IMR-90 (cell line): Measurements from ENCODE around the gene PARK7. TPM values are rescaled to one million over a fixed set of nuclear protein-coding genes. Genes with fewer than 3 reads are reported as not detected.

ENCODE experiments used
- ATAC-seq: fragments of 200-7000 bp; cut with Tn5 transposase; 2 replicates; pipeline ENCODE4 v1.9.1; 2020; ENCODE audit warnings: low read depth, mild to moderate bottlenecking, moderate library complexity
- BruUV-seq: library from RNA; stranded (reverse); fragments of 400-500 nt; replicated peaks from 2 replicates; lab custom pipeline; 2021; lab: Mats Ljungman, UMichigan
- CTCF ChIA-PET: fragments of 300-600 bp; formaldehyde crosslinking; extraction: SDS; loops from one replicate; lab custom pipeline; 2021; ENCODE audit warnings: antibody characterized with exemption; lab: Yijun Ruan, JAX
- POLR2A ChIA-PET: fragments of 300-600 bp; sonication (Branson Sonifier 250); formaldehyde crosslinking; loops from one replicate; lab custom pipeline; 2022; ENCODE audit warnings: antibody characterized with exemption; ENCODE audit not compliant: unreplicated experiment; lab: Charles Lee
- DNase-seq: peaks from one replicate; pipeline ENCODE4 v3.0.0; 2013
- H2AFZ ChIP-seq: replicated peaks from 2 replicates; pipeline ENCODE3; 2013; ENCODE audit warnings: low read length, mild to moderate bottlenecking; ENCODE audit not compliant: poor library complexity
- H2AK5ac ChIP-seq: 2 replicates; pipeline ENCODE4 v1.6.1; 2013; ENCODE audit warnings: low read depth, low read length, inconsistent platforms
- H2AK9ac ChIP-seq: replicated peaks from 2 replicates; pipeline ENCODE3; 2013; ENCODE audit warnings: mild to moderate bottlenecking, low read depth, low read length, moderate library complexity; ENCODE audit not compliant: poor library complexity
- H2BK120ac ChIP-seq: 2 replicates; pipeline ENCODE4 v1.6.1; 2013; ENCODE audit warnings: low read depth, low read length, inconsistent platforms
- H2BK15ac ChIP-seq: 3 replicates; pipeline ENCODE4 v1.6.1; 2013; ENCODE audit warnings: low read depth, low read length, inconsistent platforms
- H2BK20ac ChIP-seq: 2 replicates; pipeline ENCODE4 v1.6.1; 2013; ENCODE audit warnings: low read depth, mild to moderate bottlenecking, inconsistent platforms, low read length, moderate library complexity
- H2BK5ac ChIP-seq: 2 replicates; pipeline ENCODE4 v1.6.1; 2013; ENCODE audit warnings: mild to moderate bottlenecking, low read depth, low read length, inconsistent platforms; ENCODE audit not compliant: poor library complexity, severe bottlenecking
- H3K14ac ChIP-seq: replicated peaks from 2 replicates; pipeline ENCODE4 v1.6.1; 2013; ENCODE audit warnings: low read depth, low read length, inconsistent platforms
- H3K18ac ChIP-seq: 2 replicates; pipeline ENCODE4 v1.6.1; 2013; ENCODE audit warnings: low read depth, low read length, control low read depth
- H3K23ac ChIP-seq: 2 replicates; pipeline ENCODE4 v1.6.1; 2013; ENCODE audit warnings: low read depth, low read length, inconsistent platforms
- H3K27ac ChIP-seq: 2 replicates; pipeline ENCODE4 v1.5.1; 2013; ENCODE audit warnings: mild to moderate bottlenecking, control low read depth, low read length; ENCODE audit not compliant: insufficient read depth
- H3K27me3 ChIP-seq: 2 replicates; pipeline ENCODE4 v1.6.1; 2013; ENCODE audit warnings: low read length; ENCODE audit not compliant: control insufficient read depth, insufficient read depth
- H3K36me3 ChIP-seq: 2 replicates; pipeline ENCODE4 v1.6.1; 2013; ENCODE audit warnings: low read length, mixed read lengths; ENCODE audit not compliant: control insufficient read depth, insufficient read depth
- H3K4ac ChIP-seq: 2 replicates; pipeline ENCODE4 v1.6.1; 2013; ENCODE audit warnings: low read depth, low read length, inconsistent platforms
- H3K4me1 ChIP-seq: 2 replicates; pipeline ENCODE4 v1.6.1; 2013; ENCODE audit warnings: low read length, mixed read lengths; ENCODE audit not compliant: control insufficient read depth, insufficient read depth
- H3K4me2 ChIP-seq: 2 replicates; pipeline ENCODE4 v1.6.1; 2013; ENCODE audit warnings: low read depth, mild to moderate bottlenecking, control low read depth, low read length, moderate library complexity
- H3K4me3 ChIP-seq: 2 replicates; pipeline ENCODE4 v1.5.1; 2013; ENCODE audit warnings: low read depth, mild to moderate bottlenecking, control low read depth, low read length, moderate library complexity; ENCODE audit not compliant: insufficient read depth
- H3K56ac ChIP-seq: 2 replicates; pipeline ENCODE4 v1.6.1; 2013; ENCODE audit warnings: low read length, inconsistent platforms; ENCODE audit not compliant: insufficient read depth; ENCODE audit errors: extremely low read depth
- H3K79me1 ChIP-seq, 2 experiments: 2 replicates each; pipeline ENCODE4 v1.6.1; 2013; ENCODE audit warnings: low read length in 2 of 2, inconsistent platforms in 1 of 2, low read depth in 1 of 2
- H3K9ac ChIP-seq: 2 replicates; pipeline ENCODE4 v1.6.1; 2013; ENCODE audit warnings: low read depth, low read length, control low read depth
- H3K9me1 ChIP-seq: 2 replicates; pipeline ENCODE4 v1.6.1; 2013; ENCODE audit warnings: low read length, inconsistent platforms; ENCODE audit not compliant: insufficient read depth
- H3K9me3 ChIP-seq: 2 replicates; pipeline ENCODE4 v1.6.1; 2013; ENCODE audit warnings: low read length; ENCODE audit not compliant: control insufficient read depth, insufficient read depth
- H4K20me1 ChIP-seq: 2 replicates; pipeline ENCODE4 v1.6.1; 2013; ENCODE audit warnings: low read length, inconsistent platforms; ENCODE audit not compliant: insufficient read depth
- H4K5ac ChIP-seq: 2 replicates; pipeline ENCODE4 v1.6.1; 2013; ENCODE audit warnings: mild to moderate bottlenecking, low read depth, low read length, control low read depth
- H4K8ac ChIP-seq, 2 experiments: 2 replicates each; pipeline ENCODE4 v1.6.1; 2013; ENCODE audit warnings: low read depth in 2 of 2, low read length in 2 of 2, control low read depth in 1 of 2, inconsistent platforms in 1 of 2
- H4K91ac ChIP-seq: 2 replicates; pipeline ENCODE4 v1.6.1; 2013; ENCODE audit warnings: low read depth, low read length, inconsistent platforms; ENCODE audit not compliant: insufficient read depth
- MAZ ChIP-seq: IDR thresholded peaks from 2 replicates; pipeline ENCODE4 v1.6.1; 2012; ENCODE audit warnings: low read depth, mild to moderate bottlenecking, low read length, improper control_type of control experiment, moderate library complexity, borderline replicate concordance
- POLR2A ChIP-seq: IDR thresholded peaks from 2 replicates; pipeline ENCODE4 v1.6.1; 2012; ENCODE audit warnings: mild to moderate bottlenecking, low read depth, low read length
- SMC3 ChIP-seq: fragments of 150-350 bp; IDR thresholded peaks from 2 replicates; pipeline ENCODE4 v1.6.1; 2016; ENCODE audit warnings: low read depth, mild to moderate bottlenecking, antibody characterized with exemption, low read length, moderate library complexity
- WGBS, 2 experiments: methylation state at CpG; one replicate each; pipeline versions ENCODE4 v1.1.5 to v1.1.7; 2013; ENCODE audit warnings: missing lambda C conversion rate in 2 of 2; ENCODE audit not compliant: insufficient read length in 1 of 2; ENCODE audit errors: extremely low coverage in 2 of 2; 5-methylcytosine and 5-hydroxymethylcytosine counted together
- dilution Hi-C: fragments of 300-500 bp; cut with HindIII; formaldehyde crosslinking; loops from one replicate; pipeline ENCODE4 v1.14.3; 2018; ENCODE audit warnings: low sequenced_read_pairs; ENCODE audit not compliant: unreplicated experiment
- in situ Hi-C: fragments of 300-500 bp; cut with MboI; formaldehyde crosslinking; loops from 3 replicates; pipeline ENCODE4 v1.14.3; 2019; ENCODE audit warnings: low sequenced_read_pairs, inconsistent platforms, mixed read lengths
- intact Hi-C: fragments of 100-400 bp; cut with micrococcal nuclease; formaldehyde crosslinking; loops from 2 replicates; pipeline ENCODE4 v1.10.0; 2022
- polyA plus RNA-seq, 3 experiments: library from polyadenylated mRNA; depleted of rRNA; stranded (reverse); fragments of >200 nt; gene quantifications; 2 replicates each; pipeline ENCODE4 v1.2.3, GENCODE V29; 2012; ENCODE audit warnings: low replicate concordance in 1 of 3
- total RNA-seq: library from RNA; depleted of rRNA; stranded (reverse); fragments of >200 nt; gene quantifications from 2 replicates; pipeline ENCODE4 v1.2.3, GENCODE V29; 2012

Gene PARK7
- total and polyA plus RNA-seq, 2 of the 4 experiments (the other 2 are of a cell fraction), result 207 to 357 TPM

- ChIA-PET CTCF (no interaction called here), POLR2A (no interaction called here)
- no peak for TF ChIP-seq SMC3
- TF ChIP-seq POLR2A, result no peak
- TF ChIP-seq MAZ, result no peak
- no peaks in the 10 kb centered on the region for H4K20me1 ChIP-seq
- H3K4me2 ChIP-seq, result no peak overlapping the region
- ATAC-seq, result no peak
- no peak overlapping the region for H3K18ac ChIP-seq
- no peak overlapping the region for H2AK9ac ChIP-seq
- no peak overlapping the region for H2BK120ac ChIP-seq
- no peaks in the 10 kb centered on the region for H3K79me1 ChIP-seq
- dilution Hi-C loops, result no loop called here
- H2BK20ac ChIP-seq, result no peak overlapping the region
- no peak overlapping the region for H3K9ac ChIP-seq
- no peaks in the 10 kb centered on the region for H3K36me3 ChIP-seq
- H4K5ac ChIP-seq, result no peak overlapping the region
- no peak overlapping the region for H2AFZ ChIP-seq
- H3K4me3 ChIP-seq, result no peak overlapping the region
- no peak overlapping the region for H2BK15ac ChIP-seq
- DNase-seq, result no peak
- H3K9me3 ChIP-seq, result no peaks in the 10 kb centered on the region
- no TSS peak for BruUV-seq
- intact Hi-C loops, result no loop called here
- in situ Hi-C loops, result no loop called here
- H3K14ac ChIP-seq, result no peak overlapping the region
- H4K8ac ChIP-seq, result no peak overlapping the region
- no peak overlapping the region for H2BK5ac ChIP-seq
- no peak overlapping the region for H3K23ac ChIP-seq
- H3K4ac ChIP-seq, result no peak overlapping the region
- H3K9me1 ChIP-seq, result no peaks in the 10 kb centered on the region; the same call in 1 of the 2 replicates
- H3K27ac ChIP-seq, result no peak overlapping the region
- no peak overlapping the region for H2AK5ac ChIP-seq
- peaks cover 26% of the 10 kb centered on the region for H3K27me3 ChIP-seq
- no peaks in the 10 kb centered on the region for H3K4me1 ChIP-seq
- 75% methylated on average over 2 of the region's 4 CpGs; no CpG with 5 or more reads in 1 of the 2 experiments for WGBS, 2 experiments
- H3K56ac ChIP-seq, result no peak overlapping the region
- H4K91ac ChIP-seq, result no peak overlapping the region
Measured at GRCh38 chr1:7928247-7928646, 33.3 kb upstream of the PARK7 start.
